HepG2 (cell line): ENCODE results near the gene TAF6L. TPM values are rescaled to one million over a fixed set of nuclear protein-coding genes. Genes with fewer than 3 reads are reported as not detected.
A peak's percentile ranks its signal among the peaks of the same experiment; 100 is the strongest.

Experiments used
- BCL6 ChIP-seq: IDR thresholded peaks from 2 replicates; pipeline ENCODE4 v1.6.1; 2016; ENCODE audit warnings: missing genetic modification reagents, missing compliant biosample characterization
- BHLHE40 ChIP-seq: IDR thresholded peaks from 2 replicates; pipeline ENCODE4 v1.6.1; 2011; ENCODE audit warnings: low read length, improper control_type of control experiment
- DNMT3B ChIP-seq: conservative IDR thresholded peaks from 2 replicates; pipeline ENCODE4 v1.6.1; 2016; ENCODE audit warnings: missing biosample characterization, control low read depth
- ETS1 ChIP-seq: sonication (generic); formaldehyde crosslinking; IDR thresholded peaks from 2 replicates; pipeline ENCODE4 v1.4.0; 2020; ENCODE audit warnings: missing genetic modification reagents
- FOXP1 ChIP-seq, 2 experiments: fragments of 450-650 bp in 1 of 2; IDR thresholded peaks; 2 replicates each; pipeline ENCODE4 v1.6.1; 2017 to 2018; ENCODE audit warnings: antibody characterized with exemption in 1 of 2
- GABPA ChIP-seq, 2 experiments: IDR thresholded peaks; 2 replicates each; pipeline ENCODE4 v1.6.1; 2011 to 2016; ENCODE audit warnings: low read depth in 2 of 2, low read length in 1 of 2, missing biosample characterization in 1 of 2, missing genetic modification characterization in 1 of 2
- JARID2 ChIP-seq: sonication (generic); formaldehyde crosslinking; IDR thresholded peaks from 2 replicates; pipeline ENCODE4 v1.8.1; 2023; ENCODE audit warnings: missing genetic modification reagents, inconsistent platforms; ENCODE audit not compliant: insufficient replicate concordance
- JUND ChIP-seq: sonication (generic); formaldehyde crosslinking; IDR thresholded peaks from 2 replicates; pipeline ENCODE4 v1.8.0; 2022; ENCODE audit warnings: mild to moderate bottlenecking, missing genetic modification reagents
- KDM2A ChIP-seq: sonication (generic); formaldehyde crosslinking; IDR thresholded peaks from 2 replicates; pipeline ENCODE4 v1.4.0; 2020; ENCODE audit warnings: low read depth, missing genetic modification reagents, borderline replicate concordance
- MIER2 ChIP-seq: IDR thresholded peaks from 2 replicates; pipeline ENCODE4 v1.6.1; 2016; ENCODE audit warnings: missing biosample characterization, missing genetic modification reagents
- NONO ChIP-seq, 2 experiments: fragments of 450-650 bp in 1 of 2; sonication (generic) in 1 of 2; formaldehyde crosslinking in 1 of 2; IDR thresholded peaks in 1 of 2; conservative IDR thresholded peaks in 1 of 2; 2 replicates each; pipeline versions ENCODE4 v1.6.1 to v1.8.0; 2017 to 2022; ENCODE audit warnings: mild to moderate bottlenecking in 1 of 2, missing genetic modification reagents in 1 of 2, moderate library complexity in 1 of 2
- NR2F2 ChIP-seq: IDR thresholded peaks from 2 replicates; pipeline ENCODE4 v1.6.1; 2012; ENCODE audit warnings: low read depth, inconsistent platforms, borderline replicate concordance
- RBM22 ChIP-seq: fragments of 200-400 bp; formaldehyde crosslinking; optimal IDR thresholded peaks from 2 replicates; pipeline ENCODE3; 2017; ENCODE audit warnings: mild to moderate bottlenecking, low read length, moderate library complexity
- RELA ChIP-seq: sonication (generic); formaldehyde crosslinking; IDR thresholded peaks from 2 replicates; pipeline ENCODE4 v1.4.0; 2020; ENCODE audit warnings: missing genetic modification reagents
- REPIN1 ChIP-seq: sonication (generic); formaldehyde crosslinking; IDR thresholded peaks from 2 replicates; pipeline ENCODE4 v1.8.0; 2022; ENCODE audit warnings: missing genetic modification reagents, low read depth, mild to moderate bottlenecking, borderline replicate concordance
- ZBTB21 ChIP-seq: sonication (generic); formaldehyde crosslinking; IDR thresholded peaks from 2 replicates; pipeline ENCODE4 v1.4.0; 2020; ENCODE audit warnings: missing genetic modification reagents
- ZBTB8A ChIP-seq: sonication (generic); formaldehyde crosslinking; IDR thresholded peaks from 2 replicates; pipeline ENCODE4 v1.4.0; 2020; ENCODE audit warnings: mild to moderate bottlenecking, low read depth, missing genetic modification reagents, borderline replicate concordance
- ZMAT5 ChIP-seq: sonication (generic); formaldehyde crosslinking; IDR thresholded peaks from 2 replicates; pipeline ENCODE4 v1.5.0; 2020; ENCODE audit warnings: mild to moderate bottlenecking, low read depth, missing genetic modification reagents, borderline replicate concordance
- ZNF292 ChIP-seq: sonication (generic); formaldehyde crosslinking; IDR thresholded peaks from 2 replicates; pipeline ENCODE4 v1.8.1; 2022; ENCODE audit warnings: mild to moderate bottlenecking, low read depth, missing genetic modification reagents, borderline replicate concordance
- ZNF33A ChIP-seq: sonication (generic); formaldehyde crosslinking; IDR thresholded peaks from 2 replicates; pipeline ENCODE4 v1.5.1; 2020; ENCODE audit warnings: missing genetic modification reagents, mild to moderate bottlenecking, moderate library complexity, borderline replicate concordance
- ZNF431 ChIP-seq: sonication (generic); formaldehyde crosslinking; IDR thresholded peaks from 2 replicates; pipeline ENCODE4 v1.9.0; 2022; ENCODE audit warnings: missing genetic modification reagents, low read depth, mild to moderate bottlenecking, borderline replicate concordance
- ZNF563 ChIP-seq: sonication (generic); formaldehyde crosslinking; IDR thresholded peaks from 2 replicates; pipeline ENCODE4 v1.8.0; 2022; ENCODE audit warnings: mild to moderate bottlenecking, moderate library complexity, missing genetic modification reagents
- ZNF589 ChIP-seq: sonication (generic); formaldehyde crosslinking; conservative IDR thresholded peaks from 2 replicates; pipeline ENCODE4 v1.8.0; 2022; ENCODE audit warnings: mild to moderate bottlenecking, moderate library complexity, missing genetic modification reagents
- polyA plus RNA-seq, 8 experiments: library from polyadenylated mRNA; depleted of rRNA in 3 of 8; stranded (reverse) in 7 of 8; unstranded in 1 of 8; fragments of >200 nt; fragmentation: Illumina TruSeq in 4 of 8; extraction: Trizol in 4 of 8; gene quantifications; 2 replicates each; pipeline versions ENCODE4 v1.2.1 to v1.2.3, GENCODE V29; 2011 to 2016; ENCODE audit warnings: low read depth in 4 of 8, missing spikeins in 1 of 8, mixed read lengths in 1 of 8; ENCODE audit not compliant: insufficient read depth in 1 of 8
- total RNA-seq, 5 experiments: library from RNA; depleted of rRNA; stranded (reverse); fragments of >200 nt; fragmentation: Illumina TruSeq; extraction: Trizol; gene quantifications; 2 replicates each; pipeline ENCODE4 v1.2.3, GENCODE V29; 2016; ENCODE audit warnings: low read depth in 1 of 5
- TF ChIP-seq, protein P1 (sequence below): sonication (generic); formaldehyde crosslinking; conservative IDR thresholded peaks from 2 replicates; pipeline ENCODE4 v1.5.0; 2020; ENCODE audit warnings: missing genetic modification reagents

Gene TAF6L
- total and polyA plus RNA-seq, 2 of the 13 experiments (the other 11 are each of a cell fraction or from before 2014, with no cell fraction given): 12.6 to 19.4 TPM

- TF ChIP-seq ZMAT5 (CRISPR knock-in tag) (no peak), BHLHE40 (no peak), KDM2A (CRISPR knock-in tag) (peak; percentile 34; the same call in 1 of the 2 replicates), FOXP1 (IDR thresholded peaks at IDR 0.05) (no peak), FOXP1 (CRISPR knock-in tag; IDR thresholded peaks at IDR 0.05) (no peak), BCL6 (CRISPR knock-in tag) (no peak), ZNF589 (no peak), ZNF33A (CRISPR knock-in tag) (no peak), ZNF292 (peak; percentile 45; the same call in 1 of the 2 replicates), JARID2 (CRISPR knock-in tag) (no peak), JUND (CRISPR knock-in tag) (no peak; the same call in 1 of the 2 replicates), NR2F2 (no peak), NONO (IDR thresholded peaks at IDR 0.05) (no peak), NONO (CRISPR knock-in tag; conservative IDR thresholded peaks at IDR 0.05) (peak; percentile 73), RBM22 (no peak), ZBTB8A (no peak), RELA (no peak), ZBTB21 (CRISPR knock-in tag) (no peak), MIER2 (CRISPR knock-in tag) (no peak), DNMT3B (CRISPR knock-in tag) (no peak), REPIN1 (CRISPR knock-in tag) (no peak; the same call in 1 of the 2 replicates), GABPA (IDR thresholded peaks at IDR 0.05; ENCODE audit: low read depth, low read length) (peak; percentile 72), GABPA (CRISPR knock-in tag; IDR thresholded peaks at IDR 0.05; ENCODE audit: low read depth) (peak; percentile 96), ZNF563 (CRISPR knock-in tag) (no peak), ETS1 (CRISPR knock-in tag) (no peak), ZNF431 (CRISPR knock-in tag) (no peak)
- TF ChIP-seq, protein P1, sequence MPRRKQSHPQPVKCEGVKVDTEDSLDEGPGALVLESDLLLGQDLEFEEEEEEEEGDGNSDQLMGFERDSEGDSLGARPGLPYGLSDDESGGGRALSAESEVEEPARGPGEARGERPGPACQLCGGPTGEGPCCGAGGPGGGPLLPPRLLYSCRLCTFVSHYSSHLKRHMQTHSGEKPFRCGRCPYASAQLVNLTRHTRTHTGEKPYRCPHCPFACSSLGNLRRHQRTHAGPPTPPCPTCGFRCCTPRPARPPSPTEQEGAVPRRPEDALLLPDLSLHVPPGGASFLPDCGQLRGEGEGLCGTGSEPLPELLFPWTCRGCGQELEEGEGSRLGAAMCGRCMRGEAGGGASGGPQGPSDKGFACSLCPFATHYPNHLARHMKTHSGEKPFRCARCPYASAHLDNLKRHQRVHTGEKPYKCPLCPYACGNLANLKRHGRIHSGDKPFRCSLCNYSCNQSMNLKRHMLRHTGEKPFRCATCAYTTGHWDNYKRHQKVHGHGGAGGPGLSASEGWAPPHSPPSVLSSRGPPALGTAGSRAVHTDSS (CRISPR knock-in tag): no peak
Measured at GRCh38 chr11:62753736-62754603, 17.2 kb upstream of the TAF6L start, which contains the start of gene ZBTB3 (continued).
